ENCODE data around the gene SPRR2G.
"Not testable (repeated sequence)": the region's sequence is repeated elsewhere in the genome, so short reads cannot be mapped to it uniquely, and the experiment has no call there.

Gene SPRR2G

GRCh38 chr1:153112454-153112853 is 38.2 kb downstream of the SPRR2G start:
- DNase-seq: not testable (repeated sequence)

GRCh38 chr1:153100245-153100644 is 50.4 kb downstream of the SPRR2G start:
- no peak for DNase-seq

All from inflammatory macrophage treated with lipopolysaccharide for 4 hours (primary cell).